ENCODE results near the gene FCAR. TPM values are rescaled to one million over a fixed set of nuclear protein-coding genes. Genes with fewer than 3 reads are reported as not detected.

Gene FCAR
- total RNA-seq, 1 experiment from 2014 or later = not detected

- ATAC-seq = no peak
- intact Hi-C loops (cut with micrococcal nuclease; ENCODE audit: unreplicated experiment) = no loop called here
- no peaks in the 10 kb centered on the region for H3K9me3 ChIP-seq (ENCODE audit: control insufficient read depth, insufficient read depth, low read depth, low read length)
- POLR2A ChIA-PET = no interaction called here
- no peaks in the 10 kb centered on the region for H3K4me1 ChIP-seq (ENCODE audit: control insufficient read depth, insufficient read depth, low read length)
- TF ChIP-seq REST (IDR thresholded peaks at IDR 0.05; ENCODE audit: insufficient read depth in 1 of 2, low read depth in 2 of 2, low read length in 1 of 2) = no peak
- TF ChIP-seq SIN3A (IDR thresholded peaks at IDR 0.05; ENCODE audit: borderline replicate concordance, insufficient read depth, low read depth, low read length) = no peak
- no peak for TF ChIP-seq CTCF (IDR thresholded peaks at IDR 0.05)
- no peak for TF ChIP-seq POLR2AphosphoS5 (IDR thresholded peaks at IDR 0.05; ENCODE audit: low read depth, low read length)
- TF ChIP-seq TCF7L2 (IDR thresholded peaks at IDR 0.05; ENCODE audit: low read depth, low read length) = no peak
- CTCF ChIA-PET = no interaction called here
- no TSS peak for BruUV-seq (replicated peaks)
- H3K27ac ChIP-seq (ENCODE audit: low read length) = no peak overlapping the region
- in situ Hi-C loops (cut with HindIII; ENCODE audit: low pct_unique_long_range_greater_than_20kb, low sequenced_read_pairs) = no loop called here
- H3K36me3 ChIP-seq (ENCODE audit: control insufficient read depth, insufficient read depth, low read length) = no peaks in the 10 kb centered on the region
- peaks cover 15% of the 10 kb centered on the region for H3K27me3 ChIP-seq (ENCODE audit: control insufficient read depth, insufficient read depth, low read length)
- H3K4me3 ChIP-seq (ENCODE audit: low read depth in 2 of 2, low read length in 2 of 2) = no peak overlapping the region
- no peak for DNase-seq (ENCODE audit: low read depth, low spot score)
Measured at GRCh38 chr19:54877471-54877870, 3.4 kb downstream of the FCAR start.

- in situ Hi-C loops (cut with HindIII; ENCODE audit: low pct_unique_long_range_greater_than_20kb, low sequenced_read_pairs) = no loop called here
- ATAC-seq = no peak
- POLR2A ChIA-PET = interaction anchor here (1.1 kb wide), 1 partner anchor 34 kb away, joined by 5 read pairs; no protein-coding TSS in a partner anchor
Measured at GRCh38 chr19:54881884-54882283, 7.8 kb downstream of the FCAR start.

More at GRCh38 chr19:54881884-54882283, 7.8 kb downstream of the FCAR start:
- no peak for DNase-seq (ENCODE audit: low read depth, low spot score)
- Histone ChIP-seq H3K27ac (ENCODE audit: low read length) (no peak overlapping the region), H3K9me3 (ENCODE audit: control insufficient read depth, insufficient read depth, low read depth, low read length) (no peaks in the 10 kb centered on the region), H3K4me3 (ENCODE audit: low read depth in 2 of 2, low read length in 2 of 2) (no peak overlapping the region), H3K27me3 (ENCODE audit: control insufficient read depth, insufficient read depth, low read length) (peaks cover 8% of the 10 kb centered on the region), H3K36me3 (ENCODE audit: control insufficient read depth, insufficient read depth, low read length) (no peaks in the 10 kb centered on the region), H3K4me1 (ENCODE audit: control insufficient read depth, insufficient read depth, low read length) (no peaks in the 10 kb centered on the region)
- intact Hi-C loops (cut with micrococcal nuclease; ENCODE audit: unreplicated experiment) = no loop called here
- TF ChIP-seq CTCF (IDR thresholded peaks at IDR 0.05) (no peak), SIN3A (IDR thresholded peaks at IDR 0.05; ENCODE audit: borderline replicate concordance, insufficient read depth, low read depth, low read length) (no peak), REST (IDR thresholded peaks at IDR 0.05; ENCODE audit: insufficient read depth in 1 of 2, low read depth in 2 of 2, low read length in 1 of 2) (no peak), TCF7L2 (IDR thresholded peaks at IDR 0.05; ENCODE audit: low read depth, low read length) (no peak), POLR2AphosphoS5 (IDR thresholded peaks at IDR 0.05; ENCODE audit: low read depth, low read length) (no peak)
- no TSS peak for BruUV-seq (replicated peaks)
- CTCF ChIA-PET = interaction anchor here (0.5 to 1.4 kb wide), 6 partner anchors 13 to 253 kb away, joined by 3 to 7 read pairs (median 4); no protein-coding TSS in a partner anchor

Data from Panc1 (cell line).